WTC11 (cell line): ENCODE measurements around the gene LHFPL6. TPM values are rescaled to one million over a fixed set of nuclear protein-coding genes. Genes with fewer than 3 reads are reported as not detected.
A peak's percentile ranks its signal among the peaks of the same experiment; 100 is the strongest.

ENCODE experiments used
- ATAC-seq: fragments of 200-7000 bp; cut with Tn5 transposase; 2 replicates; pipeline ENCODE4 v1.10.0; 2021; ENCODE audit warnings: mild to moderate bottlenecking, moderate library complexity
- CTCF ChIA-PET: fragments of 300-600 bp; sonication (Branson Sonifier 250); formaldehyde crosslinking; loops from one replicate; lab custom pipeline; 2021; ENCODE audit warnings: antibody characterized with exemption; lab: Charles Lee
- POLR2A ChIA-PET: fragments of 350-600 bp; sonication (Branson Sonifier 250); formaldehyde crosslinking; loops from one replicate; lab custom pipeline; 2021; ENCODE audit warnings: antibody characterized with exemption; lab: Charles Lee
- DNase-seq: peaks from one replicate; pipeline ENCODE4 v3.0.0; 2021; ENCODE audit warnings: low spot score
- H3K27ac Mint-ChIP-seq: 2 replicates; pipeline ENCODE4 v1.8.0; 2021; ENCODE audit warnings: mixed read lengths
- H3K27me3 Mint-ChIP-seq: 2 replicates; pipeline ENCODE4 v1.8.0; 2021; ENCODE audit warnings: low read depth, mild to moderate bottlenecking, moderate library complexity, mixed read lengths
- H3K36me3 Mint-ChIP-seq: 2 replicates; pipeline ENCODE4 v1.8.0; 2021; ENCODE audit warnings: mixed read lengths
- H3K4me1 Mint-ChIP-seq: 2 replicates; pipeline ENCODE4 v1.8.0; 2022; ENCODE audit warnings: mixed read lengths
- H3K4me3 Mint-ChIP-seq: 2 replicates; pipeline ENCODE4 v1.8.0; 2021; ENCODE audit warnings: mild to moderate bottlenecking, moderate library complexity, mixed read lengths
- H3K9me3 Mint-ChIP-seq: 2 replicates; pipeline ENCODE4 v1.8.0; 2021; ENCODE audit warnings: mixed read lengths
- CTCF ChIP-seq: fragments of 200-600 bp; IDR thresholded peaks from 2 replicates; pipeline ENCODE4 v1.8.0; 2022; ENCODE audit warnings: antibody characterized with exemption
- MYBL2 ChIP-seq: sonication (generic); formaldehyde crosslinking; IDR thresholded peaks from 2 replicates; pipeline ENCODE4 v1.8.1; 2023; ENCODE audit warnings: mild to moderate bottlenecking, moderate library complexity, missing genetic modification reagents
- NFE2L1 ChIP-seq: sonication (generic); formaldehyde crosslinking; IDR thresholded peaks from 2 replicates; pipeline ENCODE4 v1.8.1; 2023; ENCODE audit warnings: missing genetic modification reagents
- OVOL2 ChIP-seq: fragments of 250-450 bp; sonication (Bioruptor Pico); IDR thresholded peaks from 2 replicates; pipeline ENCODE4 v1.9.0; 2021; ENCODE audit warnings: mild to moderate bottlenecking, borderline replicate concordance
- RELA ChIP-seq: sonication (generic); formaldehyde crosslinking; IDR thresholded peaks from 2 replicates; pipeline ENCODE4 v1.8.1; 2022; ENCODE audit warnings: missing genetic modification reagents, mild to moderate bottlenecking, borderline replicate concordance
- TEAD1 ChIP-seq: sonication (generic); formaldehyde crosslinking; IDR thresholded peaks from 2 replicates; pipeline ENCODE4 v1.8.0; 2022; ENCODE audit warnings: mild to moderate bottlenecking, missing genetic modification reagents
- TEAD4 ChIP-seq: sonication (generic); formaldehyde crosslinking; IDR thresholded peaks from 2 replicates; pipeline ENCODE4 v1.8.0; 2022; ENCODE audit warnings: mild to moderate bottlenecking, missing genetic modification reagents
- ZNF281 ChIP-seq: sonication (generic); formaldehyde crosslinking; IDR thresholded peaks from 2 replicates; pipeline ENCODE4 v1.8.0; 2023; ENCODE audit warnings: mild to moderate bottlenecking, missing genetic modification reagents
- total RNA-seq: library from RNA; stranded (reverse); gene quantifications from 3 replicates; pipeline ENCODE4 v1.2.3, GENCODE V29; 2021
- TF ChIP-seq, protein P1 (sequence below): sonication (generic); formaldehyde crosslinking; IDR thresholded peaks from 2 replicates; pipeline ENCODE4 v1.8.0; 2022; ENCODE audit warnings: mild to moderate bottlenecking, missing genetic modification reagents

Gene LHFPL6
- total RNA-seq, 1 experiment from 2014 or later = 4.5 TPM

- no peak overlapping the region for H3K4me3 Mint-ChIP-seq
- no peaks in the 10 kb centered on the region for H3K36me3 Mint-ChIP-seq
- ChIA-PET POLR2A (no interaction called here), CTCF (interaction anchor here (0.5 to 1.5 kb wide), 98 partner anchors 9 to 646 kb away, joined by 3 to 41 read pairs (median 4); partner anchors contain the start of genes COG6 and LHFPL6)
- peak; percentile 65 for TF ChIP-seq CTCF
- TF ChIP-seq, protein P1, sequence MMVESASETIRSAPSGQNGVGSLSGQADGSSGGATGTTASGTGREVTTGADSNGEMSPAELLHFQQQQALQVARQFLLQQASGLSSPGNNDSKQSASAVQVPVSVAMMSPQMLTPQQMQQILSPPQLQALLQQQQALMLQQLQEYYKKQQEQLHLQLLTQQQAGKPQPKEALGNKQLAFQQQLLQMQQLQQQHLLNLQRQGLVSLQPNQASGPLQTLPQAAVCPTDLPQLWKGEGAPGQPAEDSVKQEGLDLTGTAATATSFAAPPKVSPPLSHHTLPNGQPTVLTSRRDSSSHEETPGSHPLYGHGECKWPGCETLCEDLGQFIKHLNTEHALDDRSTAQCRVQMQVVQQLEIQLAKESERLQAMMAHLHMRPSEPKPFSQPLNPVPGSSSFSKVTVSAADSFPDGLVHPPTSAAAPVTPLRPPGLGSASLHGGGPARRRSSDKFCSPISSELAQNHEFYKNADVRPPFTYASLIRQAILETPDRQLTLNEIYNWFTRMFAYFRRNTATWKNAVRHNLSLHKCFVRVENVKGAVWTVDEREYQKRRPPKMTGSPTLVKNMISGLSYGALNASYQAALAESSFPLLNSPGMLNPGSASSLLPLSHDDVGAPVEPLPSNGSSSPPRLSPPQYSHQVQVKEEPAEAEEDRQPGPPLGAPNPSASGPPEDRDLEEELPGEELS = no peak
- H3K27ac Mint-ChIP-seq = no peak overlapping the region
- H3K9me3 Mint-ChIP-seq = no peaks in the 10 kb centered on the region
- H3K27me3 Mint-ChIP-seq = no peaks in the 10 kb centered on the region
- peaks cover 8% of the 10 kb centered on the region; the same call in 1 of the 2 replicates for H3K4me1 Mint-ChIP-seq
- DNase-seq (peak; percentile 54), ATAC-seq (peak; percentile 94)
These were observed 13.2 kb upstream of the LHFPL6 start for GRCh38 chr13:39616087-39616694.

- no peak for TF ChIP-seq OVOL2
- TF ChIP-seq TEAD1 (CRISPR knock-in tag) = peak; percentile 57; the same call in 1 of the 2 replicates
- TF ChIP-seq TEAD4 = peak; percentile 64; the same call in 1 of the 2 replicates
- TF ChIP-seq CTCF = peak; percentile 83
- no peak for TF ChIP-seq NFE2L1
- TF ChIP-seq ZNF281 = no peak
- TF ChIP-seq RELA = no peak
- TF ChIP-seq, all 79 proteins: peak for 3
- ChIA-PET CTCF (interaction anchor here (0.6 to 2.9 kb wide), 51 partner anchors 9 to 642 kb away, joined by 3 to 48 read pairs (median 3); partner anchors contain the start of gene LHFPL6), POLR2A (no interaction called here)
- Mint-ChIP-seq H3K27me3 (peaks cover 15% of the 10 kb centered on the region), H3K27ac (no peak overlapping the region), H3K9me3 (no peaks in the 10 kb centered on the region), H3K4me1 (no peaks in the 10 kb centered on the region), H3K36me3 (no peaks in the 10 kb centered on the region), H3K4me3 (no peak overlapping the region)
- ATAC-seq = peak; percentile 39; the same call in 1 of the 2 replicates
- DNase-seq = peak; percentile 70
These were observed 9.1 kb upstream of the LHFPL6 start for GRCh38 chr13:39612023-39612637.

- H3K27me3 Mint-ChIP-seq = peaks cover 51% of the 10 kb centered on the region
- POLR2A ChIA-PET = no interaction called here
- peaks cover 4% of the 10 kb centered on the region; the same call in 1 of the 2 replicates for H3K4me1 Mint-ChIP-seq
- DNase-seq (no peak), ATAC-seq (no peak)
- no peaks in the 10 kb centered on the region for H3K36me3 Mint-ChIP-seq
- no peaks in the 10 kb centered on the region for H3K9me3 Mint-ChIP-seq
- H3K4me3 Mint-ChIP-seq = no peak overlapping the region
- TF ChIP-seq MYBL2 (CRISPR knock-in tag) = no peak
- CTCF ChIA-PET = no interaction called here
- H3K27ac Mint-ChIP-seq = no peak overlapping the region
These were observed 4.9 kb upstream of the LHFPL6 start for GRCh38 chr13:39607876-39608275.
